ENCODE results near the gene CD8A.

GRCh38 chr2:86809481-86810121, 18.9 kb upstream of the CD8A start:
- TF ChIP-seq POLR2A (IDR thresholded peaks at IDR 0.05), result no peak
- no peak for TF ChIP-seq CTCF (IDR thresholded peaks at IDR 0.05)
- TF ChIP-seq POLR2AphosphoS5 (IDR thresholded peaks at IDR 0.05), result no peak

All from prostate gland (tissue), 2 donors.